ENCODE measurements around the gene FHAD1. TPM values are rescaled to one million over a fixed set of nuclear protein-coding genes. Genes with fewer than 3 reads are reported as not detected.
"Not testable (repeated sequence)": the region's sequence is repeated elsewhere in the genome, so short reads cannot be mapped to it uniquely, and the experiment has no call there.

FHAD1 gene
- total RNA-seq, 1 donor from 2014 or later, result 7.0 TPM

GRCh38 chr1:15275921-15276683, 29.1 kb downstream of the FHAD1 start:
- peak; percentile 9 for DNase-seq (ENCODE audit: low spot score)

- DNase-seq (ENCODE audit: low spot score), result no peak
These were observed 29.8 kb downstream of the FHAD1 start for GRCh38 chr1:15276691-15277446.

GRCh38 chr1:15277447-15277838, 30.4 kb downstream of the FHAD1 start:
- no peak for DNase-seq (ENCODE audit: low spot score)

DNA sequence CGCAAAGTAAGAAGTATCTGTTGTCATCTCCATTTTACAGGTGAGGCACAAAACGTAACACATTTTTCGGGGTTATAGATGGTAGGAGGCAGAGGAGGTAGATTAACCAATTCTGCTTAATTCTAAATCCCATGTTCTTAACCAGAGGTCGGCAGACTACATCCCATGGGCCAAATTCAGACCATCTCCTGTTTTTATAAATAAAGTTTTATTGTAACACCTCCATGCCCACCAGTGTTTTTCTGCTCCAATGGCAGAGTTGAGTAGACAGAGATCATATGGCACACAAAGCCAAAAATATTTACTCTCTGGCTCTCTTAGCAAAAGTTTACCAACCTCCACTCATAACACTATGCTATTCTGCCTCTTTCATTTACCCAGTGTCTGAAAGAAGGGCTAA, 30.9 kb downstream of the FHAD1 start:
- DNase-seq (ENCODE audit: low spot score), result no peak

DNA sequence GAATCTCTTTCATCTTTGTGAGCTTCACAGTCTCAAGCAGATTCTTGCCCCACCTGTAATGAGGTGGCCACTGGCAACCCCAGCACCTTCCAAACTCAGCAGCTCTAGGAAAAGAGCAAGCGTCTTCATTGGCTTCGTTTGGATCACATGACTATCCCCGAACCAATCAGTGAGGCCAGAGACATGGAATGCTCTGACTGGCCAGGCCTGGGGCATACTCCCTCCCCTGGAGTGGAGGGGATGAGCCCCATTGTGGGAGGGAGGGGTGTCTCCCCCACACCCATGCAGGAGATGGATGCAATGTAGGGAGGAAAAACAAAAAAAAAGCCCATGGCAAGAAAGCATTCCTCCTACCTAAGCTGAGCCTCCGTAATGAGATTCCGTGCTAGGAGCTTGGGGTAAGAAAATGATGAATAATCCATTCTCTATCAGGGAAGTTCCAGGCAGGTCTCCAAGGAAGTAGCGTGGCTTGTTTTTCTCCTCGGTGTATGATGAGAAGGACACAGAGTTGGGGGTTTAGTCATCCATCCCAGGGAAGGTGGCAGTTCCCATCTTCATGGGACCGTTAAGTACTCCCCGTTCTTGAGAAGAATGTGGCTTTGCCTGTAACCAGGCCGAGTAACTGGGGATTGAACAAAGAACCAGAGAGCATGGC, 32.7 kb downstream of the FHAD1 start:
- no peak for DNase-seq (ENCODE audit: low spot score)

GRCh38 chr1:15280416-15280815, 33.4 kb downstream of the FHAD1 start:
- DNase-seq (ENCODE audit: low spot score), result no peak

- DNase-seq (ENCODE audit: low spot score), result no peak
These were observed 35.0 kb downstream of the FHAD1 start for GRCh38 chr1:15282038-15282437.

- no peak for DNase-seq (ENCODE audit: low spot score)
These were observed 35.9 kb downstream of the FHAD1 start for GRCh38 chr1:15282810-15283474.

DNA sequence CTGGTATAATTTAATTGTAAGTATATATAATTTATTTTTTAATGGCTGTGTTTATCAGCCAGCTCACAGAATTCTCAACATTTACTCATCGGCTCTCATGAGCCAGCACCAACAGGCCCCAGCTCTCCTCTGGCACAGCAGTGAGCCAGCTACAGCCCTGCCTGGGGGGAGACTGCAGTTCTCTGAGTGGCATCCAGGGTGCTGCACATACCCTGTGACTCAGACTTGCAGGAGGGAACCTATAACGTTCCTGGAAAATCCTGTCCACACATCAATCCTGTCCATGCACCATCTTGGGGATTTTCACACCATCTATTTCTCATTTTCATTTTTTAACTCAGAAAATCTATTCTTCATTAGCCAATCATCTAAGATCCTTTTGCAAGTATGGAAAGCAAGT, 36.5 kb downstream of the FHAD1 start:
- DNase-seq (ENCODE audit: low spot score), result no peak

DNA sequence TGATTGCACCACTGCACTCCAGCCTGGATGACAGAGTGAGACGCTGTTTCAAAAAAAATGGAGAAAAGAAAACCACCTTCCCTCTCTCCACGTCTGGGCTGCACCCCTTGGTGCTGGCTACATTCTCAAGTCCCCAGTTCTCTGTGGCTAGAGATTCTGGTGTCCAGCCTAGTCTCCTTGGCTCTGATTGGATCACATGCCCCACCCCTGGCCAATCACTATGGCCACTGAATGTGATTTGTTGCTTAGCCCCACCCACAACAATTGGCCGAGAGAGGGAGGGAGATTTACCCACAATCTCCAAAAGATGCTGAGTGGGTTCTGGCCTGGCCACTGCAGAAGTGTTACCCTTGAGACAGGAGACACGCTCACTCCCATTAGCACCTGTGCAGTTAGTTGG, 39.4 kb downstream of the FHAD1 start:
- no peak for DNase-seq (ENCODE audit: low spot score)

DNA sequence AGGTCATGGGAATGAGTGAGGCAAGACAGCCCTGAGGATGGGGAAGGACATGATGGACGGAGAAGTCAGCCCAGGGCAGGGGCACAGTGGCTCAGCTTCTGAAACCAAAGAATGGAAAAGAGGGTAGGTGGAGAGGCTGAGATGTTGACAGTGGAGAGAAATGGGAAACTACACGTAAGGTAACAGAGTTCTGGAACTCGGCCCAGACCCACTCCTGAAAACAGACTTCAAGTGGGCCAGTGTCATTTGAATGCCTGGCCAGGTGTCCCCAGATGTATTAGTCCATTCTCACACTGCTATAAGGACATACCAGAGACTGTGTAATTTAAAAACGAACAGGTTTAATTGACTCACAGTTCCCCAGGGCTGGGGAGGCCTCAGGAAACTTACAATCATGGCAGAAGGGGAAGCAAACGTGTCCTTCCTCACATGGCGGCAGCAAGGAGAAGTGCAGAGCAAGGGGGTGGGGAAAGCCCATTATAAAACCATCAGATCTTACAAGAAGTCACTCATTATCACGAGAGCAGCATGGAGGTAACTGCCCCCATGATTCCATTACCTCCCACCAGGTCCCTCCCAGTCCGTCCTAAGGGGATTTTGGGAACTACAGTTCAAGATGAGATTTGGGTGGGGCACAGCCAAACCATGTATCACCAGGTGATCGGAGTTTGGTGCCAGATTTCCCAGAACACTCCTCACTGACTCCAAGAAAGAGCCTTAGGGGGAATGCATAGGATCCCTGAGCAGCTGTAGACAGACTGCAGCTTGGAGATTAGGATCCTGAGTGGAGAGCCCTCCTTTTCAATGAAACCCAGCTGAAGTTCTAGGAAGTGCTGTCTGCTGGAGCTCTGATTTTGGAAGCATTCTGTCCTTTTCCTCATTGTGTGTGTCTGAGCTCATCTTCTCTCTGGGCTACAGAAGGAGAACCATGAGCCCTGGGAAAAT, 40.3 kb downstream of the FHAD1 start:
- no peak for DNase-seq (ENCODE audit: low spot score)

GRCh38 chr1:15288173-15288926, 41.3 kb downstream of the FHAD1 start:
- DNase-seq (ENCODE audit: low spot score), result peak; percentile 44

GRCh38 chr1:15289251-15289651, 42.2 kb downstream of the FHAD1 start:
- no peak for DNase-seq (ENCODE audit: low spot score)

- no peak for DNase-seq (ENCODE audit: low spot score)
These were observed 43.4 kb downstream of the FHAD1 start for GRCh38 chr1:15290382-15290781.

GRCh38 chr1:15295696-15296095, 48.7 kb downstream of the FHAD1 start:
- no peak for DNase-seq (ENCODE audit: low spot score)

DNA sequence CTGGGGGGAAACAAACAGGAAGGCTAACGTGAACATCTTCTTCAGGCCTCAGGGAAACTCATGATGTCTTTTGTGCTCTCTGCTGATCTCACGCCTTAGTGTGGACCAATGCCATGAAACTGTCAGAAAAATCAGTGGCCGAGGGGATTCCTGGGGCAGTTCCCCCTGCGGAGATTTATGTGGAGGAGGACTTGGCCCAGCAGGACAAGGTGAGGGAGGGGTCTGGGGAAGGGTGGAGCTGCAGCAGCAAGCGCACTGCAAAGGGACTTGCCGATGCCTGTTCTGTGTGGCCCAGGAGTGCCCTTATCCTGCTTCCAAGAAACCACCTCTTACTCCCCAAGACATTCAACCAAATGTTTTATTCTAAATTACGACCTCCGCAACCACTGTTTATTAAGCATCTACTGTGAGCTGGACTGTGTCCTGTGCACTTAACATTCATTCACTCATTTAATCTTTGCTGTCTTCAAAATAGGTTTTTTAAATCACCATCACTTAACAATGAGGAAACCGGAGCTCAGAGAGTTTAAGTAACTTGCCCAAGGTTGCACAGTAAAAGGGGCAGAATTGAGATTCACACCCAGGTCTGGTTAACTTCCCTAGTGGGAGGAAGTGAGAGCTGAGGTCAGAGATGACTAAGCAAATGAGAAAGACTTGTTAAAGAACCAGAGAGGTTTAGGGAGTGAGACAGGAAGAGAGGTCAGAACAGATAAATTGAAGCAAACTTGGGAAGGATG, 49.7 kb downstream of the FHAD1 start:
- DNase-seq (ENCODE audit: low spot score), result no peak

DNA sequence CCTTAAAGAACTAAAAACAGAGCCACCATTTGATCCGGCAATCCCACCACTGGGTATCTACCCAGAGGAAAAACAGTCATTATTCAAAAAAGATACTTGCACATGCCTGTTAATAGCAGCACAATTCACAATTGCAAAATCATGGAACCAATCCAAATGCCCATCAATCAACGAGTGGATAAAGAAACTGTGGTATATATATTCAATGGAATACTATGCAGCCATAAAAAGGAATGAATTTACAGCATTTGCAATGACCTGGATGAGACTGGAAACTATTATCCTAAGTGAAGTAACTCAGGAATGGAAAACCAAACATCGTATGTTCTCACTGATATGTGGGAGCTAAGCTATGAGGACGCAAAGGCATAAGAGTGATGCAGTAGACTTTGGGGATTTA, 51.0 kb downstream of the FHAD1 start:
- DNase-seq (ENCODE audit: low spot score), result not testable (repeated sequence)

DNA sequence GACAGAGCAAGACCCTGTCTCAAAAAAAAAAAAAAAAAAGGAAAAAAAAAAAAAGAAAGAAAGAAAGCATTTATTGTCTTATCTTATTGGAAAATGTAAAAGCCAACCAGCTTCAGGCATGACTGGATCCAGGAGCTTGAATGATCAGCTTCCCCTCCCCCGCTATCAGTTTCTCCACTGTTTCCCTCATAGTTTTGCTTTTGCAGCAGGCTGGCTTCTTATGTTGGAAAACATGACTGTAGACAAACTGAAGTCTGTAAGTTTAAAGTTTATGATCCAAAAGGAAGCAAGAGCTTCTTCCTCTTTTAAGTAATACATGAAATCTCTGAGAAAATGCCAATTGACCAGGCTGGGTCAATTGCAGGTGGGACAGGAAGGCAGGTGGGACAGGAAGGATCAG, 52.2 kb downstream of the FHAD1 start:
- DNase-seq (ENCODE audit: low spot score), result no peak

GRCh38 chr1:15299806-15300205, 52.8 kb downstream of the FHAD1 start:
- no peak for DNase-seq (ENCODE audit: low spot score)

Data from umbilical cord (tissue), 2 donors.